NK-92 treated with Interleukin-12 subunit alpha and Interleukin-12 subunit beta, amount 100 ng/mL, for 24 hours (cell line): ENCODE measurements around the gene DCAF4.
A peak's percentile ranks its signal among the peaks of the same experiment; 100 is the strongest.
"Not testable (repeated sequence)": the region's sequence is repeated elsewhere in the genome, so short reads cannot be mapped to it uniquely, and the experiment has no call there.

Experiments used
- DNase-seq: peaks from one replicate; lab custom pipeline; 2025; lab: John Stamatoyannopoulos, UW

The DCAF4 gene

DNA sequence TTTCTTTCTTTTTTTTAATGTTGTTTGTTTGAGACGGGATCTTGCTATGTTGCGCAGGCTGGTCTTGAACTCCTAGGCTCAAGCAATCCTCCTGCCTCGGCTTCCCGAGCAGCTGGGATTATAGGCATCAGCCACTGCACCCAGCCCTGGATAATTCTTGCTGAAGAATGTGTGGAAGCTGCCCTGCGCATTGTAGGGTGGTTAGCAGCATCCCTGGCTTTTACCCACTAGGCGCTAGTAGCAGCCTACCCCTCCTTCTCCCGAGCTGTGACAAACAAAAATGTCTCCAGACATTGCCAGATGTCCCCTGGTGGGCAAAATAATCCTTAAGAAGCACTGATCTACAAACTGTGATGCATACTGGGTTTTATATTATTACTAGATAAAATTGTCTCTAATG lies 6.6 kb downstream of the DCAF4 start:
- DNase-seq = no peak

DNA sequence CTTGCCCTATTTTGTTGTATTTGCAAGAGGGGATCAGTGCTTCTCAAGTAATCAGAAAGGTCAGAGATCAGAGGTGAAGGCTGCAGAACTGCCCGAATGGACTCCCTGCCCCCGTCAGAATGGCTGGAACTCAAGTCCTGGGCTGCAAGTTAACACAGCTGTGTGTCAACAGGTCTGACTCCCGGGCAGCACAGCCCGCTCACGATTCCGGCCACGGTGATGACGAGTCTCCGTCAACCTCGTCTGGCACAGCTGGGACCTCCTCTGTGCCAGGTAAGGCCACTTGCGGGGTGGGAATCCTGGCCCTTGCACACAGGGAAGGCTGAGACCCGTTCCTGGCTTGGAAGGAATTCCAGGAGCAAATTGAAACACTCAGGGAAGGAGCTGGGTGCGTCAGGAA lies 13.4 kb downstream of the DCAF4 start:
- DNase-seq = no peak

DNA sequence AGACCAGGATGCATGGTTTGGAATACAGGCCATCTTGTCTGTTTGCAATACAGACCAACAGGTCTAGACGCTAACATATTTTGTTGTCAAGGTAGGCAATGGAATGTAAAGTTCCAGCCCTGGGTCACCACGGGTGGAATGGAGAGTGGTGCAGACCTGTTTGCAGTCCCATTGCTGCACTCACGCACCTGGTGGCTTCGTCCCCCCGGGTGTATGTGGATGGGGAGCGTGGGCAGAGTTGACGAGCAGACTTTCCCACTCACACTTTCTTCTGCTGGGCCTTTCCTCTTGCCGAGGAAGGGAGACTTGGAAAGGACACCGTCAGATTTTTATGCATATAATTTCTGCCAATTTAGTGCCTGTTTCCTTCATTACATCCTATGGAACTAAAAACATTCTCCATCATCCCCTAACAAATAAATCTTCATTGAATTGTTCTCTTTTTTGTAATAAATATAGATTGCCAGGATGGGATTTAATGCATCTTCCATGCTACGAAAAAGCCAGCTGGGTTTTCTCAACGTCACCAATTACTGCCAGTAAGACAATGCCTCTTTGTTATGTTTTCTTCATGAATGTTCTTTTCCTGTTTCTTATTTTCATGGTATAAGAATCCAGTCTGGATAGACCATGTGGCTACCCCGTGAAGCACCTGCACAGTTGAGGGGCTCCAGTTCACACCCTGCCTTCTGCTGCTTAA lies 15.2 kb downstream of the DCAF4 start:
- DNase-seq = no peak

DNA sequence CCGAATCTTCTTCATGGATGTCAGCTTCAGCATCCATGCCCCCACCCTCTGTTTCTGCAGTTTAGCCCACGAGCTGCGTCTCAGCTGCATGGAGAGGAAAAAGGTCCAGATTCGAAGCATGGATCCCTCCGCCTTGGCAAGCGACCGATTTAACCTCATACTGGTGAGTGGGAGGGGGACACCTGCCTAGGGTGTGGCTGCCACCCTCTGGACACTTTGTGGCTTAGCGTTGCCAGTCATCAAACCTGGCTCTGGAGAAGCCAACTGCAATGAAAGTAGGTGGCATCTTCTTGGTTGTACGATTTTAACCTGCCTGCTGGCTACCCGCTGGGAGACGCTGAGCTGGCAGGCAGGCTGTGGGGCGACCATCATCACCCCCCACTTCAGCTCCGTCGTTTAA lies 16.7 kb downstream of the DCAF4 start:
- no peak for DNase-seq

DNA sequence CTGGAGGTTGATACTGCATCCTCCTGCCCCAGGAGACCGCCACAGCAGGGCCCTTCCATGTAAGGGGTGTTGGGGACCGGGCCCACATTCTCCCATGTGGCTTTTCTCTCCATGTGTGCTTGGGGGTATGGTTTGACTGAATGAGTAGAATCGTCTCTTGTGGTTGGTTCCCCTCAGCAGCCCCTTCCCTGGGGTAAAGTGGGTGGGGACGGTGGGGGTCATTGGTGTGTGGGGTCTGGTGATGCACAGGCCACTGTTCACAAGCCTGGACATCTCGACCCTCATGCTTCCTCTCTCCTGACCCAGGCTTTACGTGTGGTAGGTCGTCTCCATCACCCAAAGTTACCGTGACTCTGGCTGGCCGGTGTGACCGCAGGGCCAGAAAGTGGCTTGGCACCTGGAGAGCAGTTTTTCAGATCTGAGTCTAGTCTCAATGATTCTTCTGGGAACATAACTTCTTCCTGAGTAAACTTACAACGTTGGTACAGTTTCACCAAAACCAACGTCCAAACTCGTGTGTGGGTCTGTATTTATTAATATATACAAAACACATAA lies 17.7 kb downstream of the DCAF4 start:
- DNase-seq = no peak

DNA sequence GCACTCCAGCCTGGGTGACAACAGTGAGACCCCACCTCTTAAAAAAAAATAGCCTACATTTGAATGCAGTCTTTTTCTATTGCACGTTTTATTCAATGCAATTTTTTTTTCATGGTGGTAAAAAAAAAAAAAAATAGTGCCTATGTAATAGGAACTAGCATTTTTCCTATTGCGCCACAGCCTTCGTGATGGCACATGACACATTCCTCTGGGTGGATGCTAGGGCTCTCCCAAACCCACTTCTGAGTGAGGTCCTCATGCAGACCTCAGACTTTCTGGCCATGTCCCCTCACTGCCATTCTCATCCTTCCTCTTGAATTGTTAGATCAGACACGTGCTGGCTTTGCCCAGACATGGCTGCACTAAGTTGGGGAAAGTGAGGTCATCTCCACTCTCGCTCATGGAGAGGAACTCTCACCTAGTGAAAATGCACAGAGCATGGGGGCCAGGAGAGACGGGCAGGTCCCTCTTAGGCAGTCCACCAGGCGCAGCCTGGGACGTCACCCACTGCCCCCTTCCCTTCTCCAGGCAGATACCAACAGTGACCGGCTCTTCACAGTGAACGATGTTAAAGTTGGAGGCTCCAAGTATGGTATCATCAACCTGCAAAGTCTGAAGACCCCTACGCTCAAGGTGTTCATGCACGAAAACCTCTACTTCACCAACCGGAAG lies 19.2 kb downstream of the DCAF4 start:
- DNase-seq = no peak

DNA sequence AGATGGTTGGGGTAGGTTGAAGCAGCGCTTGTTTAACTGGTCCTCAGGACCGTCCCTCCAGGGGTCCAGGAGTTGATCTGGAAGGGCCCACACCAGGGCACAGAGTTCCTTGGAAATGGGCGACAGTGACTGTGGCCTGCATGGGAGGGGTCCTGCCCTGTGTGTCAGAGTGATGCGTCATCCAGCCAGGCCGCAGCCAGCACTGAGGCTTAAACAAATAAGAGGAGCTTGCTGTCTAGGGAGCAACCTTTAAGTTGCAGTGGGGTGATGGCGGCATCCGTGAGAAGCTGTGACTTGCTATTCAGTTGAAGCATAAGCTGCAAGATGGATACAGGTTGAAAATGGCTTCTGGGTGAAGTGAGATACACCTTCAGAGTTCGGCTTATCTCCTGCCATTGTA lies 20.2 kb downstream of the DCAF4 start:
- DNase-seq = no peak

DNA sequence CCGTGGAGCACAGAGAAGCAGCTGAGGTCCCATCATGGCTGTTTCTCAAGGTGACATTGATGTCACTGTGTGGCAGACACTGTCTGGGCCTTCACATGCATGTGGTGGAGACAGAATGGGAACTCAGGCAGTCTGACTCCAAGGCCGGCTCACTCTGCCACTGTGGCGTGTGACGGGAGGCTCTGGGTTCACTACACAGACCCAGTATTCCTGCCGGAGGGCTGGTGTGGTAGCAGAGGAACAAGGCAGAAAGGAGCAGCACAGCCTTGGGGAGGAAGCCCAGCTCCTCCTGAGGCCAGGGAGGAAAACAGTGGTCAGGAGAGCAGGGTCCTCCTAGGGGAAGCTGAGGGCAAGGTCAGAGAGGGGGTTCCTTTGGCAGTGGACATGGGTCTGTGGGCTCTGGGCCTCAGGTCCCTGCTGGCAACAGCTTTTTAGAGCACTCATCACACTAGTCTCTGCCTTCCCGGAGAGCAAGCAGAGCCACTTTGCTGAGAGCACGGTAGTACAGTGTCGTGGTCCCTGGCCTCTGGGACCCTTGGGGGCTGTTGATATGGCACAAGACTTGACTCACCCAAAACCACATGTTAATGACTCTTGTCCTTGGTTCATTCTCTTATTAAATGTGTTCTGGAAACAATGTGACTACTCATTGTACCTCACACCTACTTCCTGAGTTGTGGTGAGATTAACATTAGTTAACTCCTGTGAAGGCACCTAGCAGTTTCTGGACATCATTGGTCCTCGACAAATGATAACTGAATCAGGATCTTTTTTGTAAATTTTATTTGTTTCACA lies 21.3 kb downstream of the DCAF4 start:
- DNase-seq = peak; percentile 67

DNA sequence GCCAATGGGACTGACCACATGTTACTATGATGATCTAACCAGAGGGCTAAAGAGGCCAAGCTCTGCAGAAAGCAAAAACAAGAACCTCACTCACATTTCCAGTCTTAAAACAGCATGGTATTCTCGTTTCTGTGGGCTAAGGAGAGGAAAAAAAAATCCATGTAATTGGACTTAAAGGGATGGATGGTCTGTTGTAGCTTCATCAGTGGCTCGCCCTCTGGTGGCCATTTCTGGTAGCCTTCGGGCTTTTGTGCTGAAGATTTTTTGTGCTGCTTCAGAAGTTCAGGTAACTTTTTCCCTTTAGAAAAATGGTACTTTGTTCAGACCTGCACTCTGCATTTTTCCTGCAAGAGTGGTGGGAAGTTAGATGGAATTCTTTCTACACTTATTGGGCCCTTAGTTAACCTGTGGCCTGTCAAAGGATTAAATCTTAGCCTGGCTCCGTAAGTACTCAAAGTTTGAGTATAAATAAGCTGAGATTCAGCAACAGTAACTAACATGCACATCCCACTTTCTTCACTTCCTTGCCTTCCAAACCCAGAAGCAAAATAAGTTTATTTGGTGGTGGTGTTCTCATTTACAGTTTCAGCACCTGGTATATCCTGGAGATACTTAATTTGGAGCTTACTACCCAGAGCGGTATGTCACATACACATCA lies 22.3 kb downstream of the DCAF4 start:
- peak; percentile 30 for DNase-seq

DNA sequence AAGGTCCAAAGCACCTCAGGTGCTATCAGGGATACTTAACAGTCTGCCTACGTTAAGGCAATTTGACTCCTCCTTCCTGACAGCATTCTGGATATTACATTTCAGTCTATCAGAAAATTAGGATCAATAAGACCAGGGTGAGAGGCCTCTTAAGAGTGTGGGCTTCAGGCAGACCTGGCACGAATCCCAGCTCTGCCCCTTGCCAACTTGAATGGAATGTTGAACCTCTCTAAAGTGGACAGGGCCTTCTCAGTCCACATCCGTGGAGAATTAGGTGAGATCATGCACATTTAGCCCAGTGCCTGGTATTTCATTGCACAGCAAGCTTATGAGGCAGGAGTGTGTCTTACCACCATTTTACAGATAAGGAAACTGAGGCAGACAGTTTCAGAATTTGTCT lies 25.9 kb downstream of the DCAF4 start:
- no peak for DNase-seq

DNA sequence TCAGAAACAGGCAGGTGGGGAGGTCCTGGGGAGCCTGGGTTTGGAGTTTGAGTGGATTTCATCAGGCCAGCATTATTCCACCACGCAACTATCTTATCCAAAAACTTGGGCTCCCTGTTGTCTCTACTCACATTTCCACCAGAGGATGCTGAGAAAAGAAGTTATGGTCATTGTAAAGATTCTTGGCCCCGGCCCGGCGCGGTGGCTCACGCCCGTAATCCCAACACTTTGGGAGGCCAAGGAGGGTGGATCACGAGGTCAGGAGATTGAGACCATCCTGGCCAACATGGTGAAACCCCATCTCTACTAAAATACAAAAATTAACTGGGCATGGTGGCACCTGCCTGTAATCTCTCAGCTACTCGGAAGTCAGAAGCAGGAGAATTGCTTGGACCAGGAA lies 30.5 kb downstream of the DCAF4 start:
- DNase-seq = not testable (repeated sequence)

DNA sequence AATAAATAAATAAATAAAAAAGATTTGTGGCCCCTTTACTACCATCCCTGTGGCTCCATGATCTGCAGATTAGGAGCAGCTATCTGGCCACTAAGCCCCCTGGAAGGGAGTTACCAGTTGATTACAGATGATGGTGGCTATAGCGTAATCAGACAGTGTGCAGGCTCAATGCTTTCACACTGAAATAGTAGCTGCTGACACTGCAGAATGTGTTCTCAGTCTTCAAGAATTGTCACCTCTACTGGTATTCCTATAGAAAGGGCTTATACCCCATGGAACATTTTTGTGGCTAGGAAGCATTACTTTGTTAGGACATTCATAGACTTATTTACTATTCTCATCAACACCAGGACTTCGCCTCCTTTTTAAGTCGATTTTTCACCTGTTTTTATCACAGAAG lies 30.9 kb downstream of the DCAF4 start:
- no peak for DNase-seq

DNA sequence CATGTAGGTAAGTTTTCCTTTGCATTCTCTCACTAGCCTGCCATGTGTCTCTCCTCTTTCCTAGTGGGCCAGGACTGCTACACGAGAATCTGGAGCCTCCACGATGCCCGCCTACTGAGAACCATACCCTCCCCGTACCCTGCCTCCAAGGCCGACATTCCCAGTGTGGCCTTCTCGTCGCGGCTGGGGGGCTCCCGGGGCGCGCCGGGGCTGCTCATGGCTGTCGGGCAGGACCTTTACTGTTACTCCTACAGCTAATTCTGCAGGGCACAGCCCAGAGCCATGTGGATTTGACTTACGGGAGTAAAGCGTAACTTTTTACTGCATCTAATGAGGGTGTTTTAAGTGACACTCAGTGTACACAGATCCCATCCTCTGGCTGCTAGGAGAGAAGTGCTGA lies 32.3 kb downstream of the DCAF4 start:
- DNase-seq = no peak

DNA sequence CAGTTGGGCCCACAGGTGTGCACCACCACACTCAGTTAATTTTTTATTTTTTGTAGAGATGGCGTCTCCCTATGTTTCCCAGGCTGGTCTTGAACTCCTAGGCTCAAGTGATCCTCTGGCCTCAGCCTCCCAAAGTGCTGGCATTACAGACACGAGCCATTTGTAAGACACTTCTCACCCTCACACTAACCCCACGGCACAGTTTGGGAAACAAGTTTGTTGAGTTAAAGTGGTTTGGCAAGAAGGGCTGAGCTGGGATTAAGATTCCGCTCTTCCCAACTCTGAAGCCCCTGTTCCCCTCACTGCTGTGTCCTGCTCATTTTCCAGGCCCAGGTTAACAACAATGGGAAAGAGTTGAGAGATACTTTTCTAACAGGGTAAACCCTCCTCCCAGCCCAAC lies 34.8 kb downstream of the DCAF4 start:
- not testable (repeated sequence) for DNase-seq

DNA sequence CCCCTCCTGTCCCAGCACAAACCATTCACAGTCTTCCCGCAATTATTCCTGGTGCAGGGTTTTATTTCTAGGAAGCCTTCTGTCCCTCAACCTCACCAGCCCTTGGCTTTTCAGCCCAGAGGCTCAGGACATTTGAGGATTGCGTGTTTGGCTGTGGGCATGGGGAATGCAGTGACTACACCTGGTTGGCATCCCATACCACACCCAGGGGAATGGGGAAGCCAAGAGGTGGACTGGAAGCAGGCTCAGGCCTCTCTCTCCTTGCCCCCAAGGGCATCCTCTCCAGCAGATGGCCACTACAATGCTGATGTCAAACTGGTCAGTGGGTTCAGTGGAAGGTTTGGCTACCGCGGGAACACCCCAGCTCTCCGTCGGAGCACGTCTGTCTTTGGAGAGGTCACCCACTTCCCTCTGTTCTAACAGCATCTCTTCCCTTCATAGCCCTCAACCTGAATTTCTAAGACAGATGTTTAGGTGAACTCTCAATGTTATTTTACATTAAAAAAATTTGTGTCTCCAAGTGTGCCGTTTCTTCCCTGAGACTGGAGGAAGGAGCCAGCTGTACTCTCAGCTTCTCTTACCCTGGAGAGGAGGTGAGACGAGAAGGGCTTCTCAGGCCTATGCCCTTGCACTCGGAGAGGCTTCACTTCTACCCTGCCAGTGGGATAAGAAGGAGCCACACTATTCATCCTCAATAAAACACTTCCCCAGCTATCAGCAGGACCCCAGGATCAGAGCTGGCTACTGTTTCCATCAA lies 35.5 kb downstream of the DCAF4 start:
- DNase-seq = no peak

DNA sequence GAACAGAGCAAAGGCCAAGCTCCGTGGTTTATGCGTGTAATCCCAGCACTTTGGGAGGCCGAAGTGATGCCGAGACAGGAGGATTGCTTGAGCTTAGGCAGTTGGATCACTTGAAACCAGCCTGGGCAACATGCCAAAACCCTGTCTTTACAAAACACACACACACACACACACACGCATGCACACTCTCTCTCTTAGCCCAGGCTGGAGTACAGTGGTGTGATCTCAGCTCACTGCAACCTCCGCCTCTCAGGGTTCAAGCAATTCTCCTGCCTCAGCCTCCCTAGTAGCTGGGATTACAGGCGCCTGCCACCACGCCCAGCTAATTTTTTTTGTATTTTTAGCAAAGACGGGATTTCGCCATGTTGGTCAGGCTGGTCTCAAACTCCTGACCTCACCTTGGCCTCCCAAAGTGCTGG lies 36.1 kb downstream of the DCAF4 start:
- not testable (repeated sequence) for DNase-seq

DNA sequence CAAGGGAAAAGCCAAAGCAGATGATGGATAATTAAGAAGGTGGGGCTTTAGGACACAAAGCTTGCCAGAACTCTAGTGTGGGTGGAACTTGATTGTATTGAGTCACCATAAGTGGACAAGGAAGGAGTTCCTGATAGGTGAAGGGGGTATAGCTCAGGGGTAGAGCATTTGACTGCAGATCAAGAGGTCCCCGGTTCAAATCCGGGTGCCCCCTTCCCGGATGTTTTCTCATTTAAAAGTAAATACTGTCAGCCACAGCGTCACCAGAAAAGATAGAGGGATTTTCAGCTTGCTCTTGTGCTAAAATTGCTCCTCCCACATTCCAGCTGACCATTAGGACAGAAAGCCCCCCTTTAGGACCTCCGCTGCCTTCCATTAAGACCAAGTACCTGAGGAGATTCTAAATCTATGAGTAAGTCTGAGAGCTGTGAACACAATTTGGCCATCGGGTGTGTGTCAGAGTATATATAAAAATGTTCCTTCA lies 36.6 kb downstream of the DCAF4 start:
- no peak for DNase-seq

DNA sequence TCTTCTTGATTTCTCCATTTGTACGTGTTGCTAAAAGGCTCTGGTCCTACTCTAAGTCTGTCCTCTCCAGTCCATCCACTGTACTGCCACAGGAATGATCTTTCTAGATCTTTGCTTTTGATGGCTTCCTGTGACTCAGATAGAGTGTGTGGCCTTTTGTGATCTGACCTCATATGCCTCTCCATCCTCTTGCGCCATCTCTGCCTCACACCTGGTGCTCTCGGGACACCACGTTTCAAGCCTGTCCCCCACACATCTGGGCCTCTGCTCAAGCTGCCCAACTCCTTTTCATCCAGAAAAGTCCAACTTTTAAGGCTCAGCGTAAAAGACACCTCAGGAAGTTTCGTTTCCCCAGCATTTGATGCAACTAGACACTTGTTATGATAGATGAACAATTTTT lies 39.0 kb downstream of the DCAF4 start:
- peak; percentile 67 for DNase-seq

DNA sequence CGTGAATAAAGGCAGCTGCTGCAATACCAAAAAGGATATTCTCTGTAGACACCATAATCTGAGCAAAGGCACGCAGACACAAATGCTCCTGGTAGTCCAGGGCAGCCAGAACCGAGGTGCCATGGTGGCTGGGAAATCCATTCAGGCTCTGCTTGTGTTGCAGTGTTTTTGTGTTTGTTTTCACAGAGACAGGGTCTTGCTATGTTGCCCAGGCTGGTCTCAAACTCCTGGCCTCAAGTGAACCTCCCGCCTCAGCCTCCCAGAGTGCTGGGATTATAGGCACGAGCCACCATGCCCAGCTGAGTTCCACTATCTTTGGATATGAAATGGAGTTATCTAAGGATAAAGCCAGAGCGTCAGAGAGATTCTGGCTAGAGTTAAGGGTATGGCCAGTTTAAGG lies 39.8 kb downstream of the DCAF4 start:
- no peak for DNase-seq

DNA sequence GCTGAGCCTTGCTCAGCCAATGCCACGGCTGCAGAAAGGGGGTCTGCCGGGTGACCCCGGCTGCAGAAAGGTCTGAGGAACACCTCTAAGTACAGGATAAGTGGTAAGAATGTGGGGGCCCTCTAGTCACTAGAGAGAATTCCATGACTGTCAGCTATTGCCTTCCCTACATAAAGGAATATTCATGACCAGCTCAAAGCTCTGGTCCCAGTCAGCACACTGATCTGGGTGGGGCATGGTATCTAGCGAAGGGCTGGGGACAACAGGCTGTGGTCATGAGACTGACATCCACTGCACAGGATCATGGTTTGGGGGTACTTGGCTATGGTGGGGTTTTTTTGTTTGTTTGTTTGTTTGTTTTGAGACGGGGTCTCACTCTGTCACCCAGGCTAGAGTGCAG lies 42.1 kb downstream of the DCAF4 start:
- no peak for DNase-seq

DNA sequence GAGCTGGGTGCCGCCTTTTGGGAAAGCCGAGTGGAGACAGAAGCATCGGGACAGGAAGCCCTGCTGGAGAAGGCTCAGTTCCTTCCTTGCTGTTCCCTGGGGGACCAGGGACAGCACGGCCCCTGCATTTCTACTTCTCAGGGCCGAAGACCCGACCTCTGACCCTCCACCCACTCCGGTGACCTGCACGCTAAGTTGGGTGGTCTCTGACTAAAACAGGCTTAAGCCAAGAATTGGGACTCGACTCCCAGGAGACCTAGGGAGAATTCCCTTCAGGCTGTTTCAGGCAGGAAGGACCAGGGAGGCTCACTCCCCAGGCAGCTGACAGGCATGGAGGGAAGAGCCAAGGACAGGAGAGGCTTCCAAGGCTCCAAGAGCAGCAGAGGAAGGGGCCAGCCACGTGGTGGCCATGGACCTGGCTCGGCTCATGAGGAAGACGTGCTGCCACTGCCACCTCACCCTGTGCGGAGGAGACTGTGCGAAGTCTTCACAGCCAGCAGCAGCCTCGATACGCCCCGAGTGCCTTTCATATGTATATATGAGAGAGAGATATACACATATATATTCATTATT lies 43.9 kb downstream of the DCAF4 start:
- DNase-seq = no peak
